ENCODE data around the gene SIRPB2.

SIRPB2 gene

DNA sequence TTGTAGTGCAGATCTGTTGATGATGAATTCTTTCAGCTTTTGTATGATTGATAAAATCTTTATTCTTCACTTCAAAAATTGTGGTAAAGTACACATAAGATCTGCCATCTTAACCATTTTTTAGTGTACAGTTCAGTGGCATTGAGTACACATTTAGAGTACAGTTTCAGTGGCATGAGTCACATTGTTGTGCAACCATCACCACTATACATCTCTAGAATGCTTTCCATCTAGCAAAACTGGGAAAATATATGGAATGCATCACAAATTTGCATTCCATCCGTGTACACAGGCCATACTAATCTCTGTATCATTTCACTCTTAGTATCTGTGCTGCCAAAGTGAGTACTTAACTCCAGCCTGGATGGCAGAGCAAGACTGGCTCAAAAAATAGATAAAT, 37.6 kb upstream of the SIRPB2 start:
- no peak overlapping the region for H3K27ac ChIP-seq (replicated peaks)
- DNase-seq (ENCODE audit: low read depth in 1 of 2, low spot score in 1 of 2): peak; percentile 31 to 45
- no peak overlapping the region for H3K4me3 ChIP-seq (replicated peaks; ENCODE audit: insufficient read depth, low read length)

DNA sequence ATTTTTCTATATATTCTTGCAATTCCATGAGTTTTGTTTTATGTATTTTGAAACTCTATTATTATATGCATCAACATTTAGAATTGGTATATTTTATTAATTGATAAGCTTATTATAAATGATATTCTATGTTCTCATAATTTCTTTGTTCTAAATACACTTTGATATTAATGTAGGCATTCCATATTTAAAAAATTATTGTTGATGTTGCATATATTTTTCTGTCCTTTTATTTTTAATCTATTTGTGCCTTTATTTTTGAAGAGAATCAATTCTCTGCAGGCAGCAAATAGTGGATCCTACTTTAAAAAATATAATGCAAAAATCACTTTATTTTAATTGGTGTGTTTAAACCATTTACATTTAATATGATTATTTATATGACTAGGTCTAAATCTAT, 36.7 kb upstream of the SIRPB2 start:
- no peaks in the 10 kb centered on the region for H3K27me3 ChIP-seq (ENCODE audit: insufficient read depth, poor library complexity, severe bottlenecking)
- H3K27ac ChIP-seq (replicated peaks): no peak overlapping the region
- no peak for DNase-seq (ENCODE audit: low read depth in 1 of 2, low spot score in 1 of 2)
- no peak overlapping the region for H3K4me3 ChIP-seq (replicated peaks; ENCODE audit: insufficient read depth, low read length)
- TF ChIP-seq GABPA (IDR thresholded peaks at IDR 0.05; ENCODE audit: low read depth): no peak
- TF ChIP-seq, protein P1, sequence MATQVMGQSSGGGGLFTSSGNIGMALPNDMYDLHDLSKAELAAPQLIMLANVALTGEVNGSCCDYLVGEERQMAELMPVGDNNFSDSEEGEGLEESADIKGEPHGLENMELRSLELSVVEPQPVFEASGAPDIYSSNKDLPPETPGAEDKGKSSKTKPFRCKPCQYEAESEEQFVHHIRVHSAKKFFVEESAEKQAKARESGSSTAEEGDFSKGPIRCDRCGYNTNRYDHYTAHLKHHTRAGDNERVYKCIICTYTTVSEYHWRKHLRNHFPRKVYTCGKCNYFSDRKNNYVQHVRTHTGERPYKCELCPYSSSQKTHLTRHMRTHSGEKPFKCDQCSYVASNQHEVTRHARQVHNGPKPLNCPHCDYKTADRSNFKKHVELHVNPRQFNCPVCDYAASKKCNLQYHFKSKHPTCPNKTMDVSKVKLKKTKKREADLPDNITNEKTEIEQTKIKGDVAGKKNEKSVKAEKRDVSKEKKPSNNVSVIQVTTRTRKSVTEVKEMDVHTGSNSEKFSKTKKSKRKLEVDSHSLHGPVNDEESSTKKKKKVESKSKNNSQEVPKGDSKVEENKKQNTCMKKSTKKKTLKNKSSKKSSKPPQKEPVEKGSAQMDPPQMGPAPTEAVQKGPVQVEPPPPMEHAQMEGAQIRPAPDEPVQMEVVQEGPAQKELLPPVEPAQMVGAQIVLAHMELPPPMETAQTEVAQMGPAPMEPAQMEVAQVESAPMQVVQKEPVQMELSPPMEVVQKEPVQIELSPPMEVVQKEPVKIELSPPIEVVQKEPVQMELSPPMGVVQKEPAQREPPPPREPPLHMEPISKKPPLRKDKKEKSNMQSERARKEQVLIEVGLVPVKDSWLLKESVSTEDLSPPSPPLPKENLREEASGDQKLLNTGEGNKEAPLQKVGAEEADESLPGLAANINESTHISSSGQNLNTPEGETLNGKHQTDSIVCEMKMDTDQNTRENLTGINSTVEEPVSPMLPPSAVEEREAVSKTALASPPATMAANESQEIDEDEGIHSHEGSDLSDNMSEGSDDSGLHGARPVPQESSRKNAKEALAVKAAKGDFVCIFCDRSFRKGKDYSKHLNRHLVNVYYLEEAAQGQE (IDR thresholded peaks at IDR 0.05; ENCODE audit: insufficient replicate concordance, low read depth): no peak
- TF ChIP-seq POLR2AphosphoS5 (IDR thresholded peaks at IDR 0.05; ENCODE audit: low read depth): no peak
- TF ChIP-seq SPI1 (IDR thresholded peaks at IDR 0.05; ENCODE audit: borderline replicate concordance, low read depth): no peak
- TF ChIP-seq, protein P2, sequence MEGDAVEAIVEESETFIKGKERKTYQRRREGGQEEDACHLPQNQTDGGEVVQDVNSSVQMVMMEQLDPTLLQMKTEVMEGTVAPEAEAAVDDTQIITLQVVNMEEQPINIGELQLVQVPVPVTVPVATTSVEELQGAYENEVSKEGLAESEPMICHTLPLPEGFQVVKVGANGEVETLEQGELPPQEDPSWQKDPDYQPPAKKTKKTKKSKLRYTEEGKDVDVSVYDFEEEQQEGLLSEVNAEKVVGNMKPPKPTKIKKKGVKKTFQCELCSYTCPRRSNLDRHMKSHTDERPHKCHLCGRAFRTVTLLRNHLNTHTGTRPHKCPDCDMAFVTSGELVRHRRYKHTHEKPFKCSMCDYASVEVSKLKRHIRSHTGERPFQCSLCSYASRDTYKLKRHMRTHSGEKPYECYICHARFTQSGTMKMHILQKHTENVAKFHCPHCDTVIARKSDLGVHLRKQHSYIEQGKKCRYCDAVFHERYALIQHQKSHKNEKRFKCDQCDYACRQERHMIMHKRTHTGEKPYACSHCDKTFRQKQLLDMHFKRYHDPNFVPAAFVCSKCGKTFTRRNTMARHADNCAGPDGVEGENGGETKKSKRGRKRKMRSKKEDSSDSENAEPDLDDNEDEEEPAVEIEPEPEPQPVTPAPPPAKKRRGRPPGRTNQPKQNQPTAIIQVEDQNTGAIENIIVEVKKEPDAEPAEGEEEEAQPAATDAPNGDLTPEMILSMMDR (IDR thresholded peaks at IDR 0.05; ENCODE audit: insufficient read depth, low read length): no peak

More for the DNA sequence above, 37.6 kb upstream of the SIRPB2 start:
- no peak for TF ChIP-seq SPI1 (IDR thresholded peaks at IDR 0.05; ENCODE audit: borderline replicate concordance, low read depth)
- TF ChIP-seq, protein P1 (IDR thresholded peaks at IDR 0.05; ENCODE audit: insufficient replicate concordance, low read depth): no peak
- TF ChIP-seq, protein P2 (IDR thresholded peaks at IDR 0.05; ENCODE audit: insufficient read depth, low read length): no peak
- TF ChIP-seq GABPA (IDR thresholded peaks at IDR 0.05; ENCODE audit: low read depth): no peak
- no peak for TF ChIP-seq POLR2AphosphoS5 (IDR thresholded peaks at IDR 0.05; ENCODE audit: low read depth)
- no peaks in the 10 kb centered on the region for H3K27me3 ChIP-seq (ENCODE audit: insufficient read depth, poor library complexity, severe bottlenecking)

DNA sequence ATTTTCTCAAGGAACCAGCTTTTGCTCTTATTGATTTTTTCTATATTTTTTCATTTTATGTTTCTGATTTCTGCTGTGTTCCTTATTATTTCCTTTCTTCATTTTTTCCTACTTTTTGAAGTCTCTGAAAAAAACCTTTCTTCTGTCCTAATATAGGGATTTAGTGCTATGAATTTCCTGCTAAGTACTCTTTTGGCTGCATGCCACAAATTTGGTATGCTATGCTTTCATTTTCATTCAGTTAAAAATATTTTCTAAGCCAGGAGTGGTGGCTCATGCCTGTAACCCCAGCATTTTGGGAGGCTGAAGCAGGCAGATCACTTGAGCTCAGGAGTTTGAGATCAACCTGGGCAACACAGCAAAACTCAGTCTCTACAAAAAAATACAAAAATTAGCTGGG, 35.7 kb upstream of the SIRPB2 start:
- no peak for DNase-seq (ENCODE audit: low read depth in 1 of 2, low spot score in 1 of 2)
- TF ChIP-seq SPI1 (IDR thresholded peaks at IDR 0.05; ENCODE audit: borderline replicate concordance, low read depth): no peak
- no peaks in the 10 kb centered on the region for H3K27me3 ChIP-seq (ENCODE audit: insufficient read depth, poor library complexity, severe bottlenecking)
- H3K4me3 ChIP-seq (replicated peaks; ENCODE audit: insufficient read depth, low read length): no peak overlapping the region
- no peak overlapping the region for H3K27ac ChIP-seq (replicated peaks)

DNA sequence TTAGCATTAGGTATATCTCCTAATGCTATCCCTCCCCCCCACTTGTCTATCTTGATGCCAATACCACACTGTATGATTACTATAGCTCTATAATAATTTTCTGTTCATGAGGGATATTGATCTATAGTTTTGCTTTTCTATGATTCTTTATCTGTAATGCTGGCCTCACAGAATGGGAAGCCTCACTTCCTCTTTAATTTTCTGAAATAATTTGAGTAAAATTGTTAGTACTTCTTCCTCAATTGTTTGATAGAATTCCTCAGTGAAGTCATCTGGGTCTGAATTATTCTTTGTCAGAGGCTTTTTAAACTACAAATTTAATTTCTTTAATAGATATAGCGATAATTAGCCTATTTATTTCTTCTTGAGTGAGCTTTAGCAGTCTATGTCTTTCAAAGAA, 35.1 kb upstream of the SIRPB2 start:
- Histone ChIP-seq H3K27me3 (ENCODE audit: insufficient read depth, poor library complexity, severe bottlenecking) (no peaks in the 10 kb centered on the region), H3K4me3 (replicated peaks; ENCODE audit: insufficient read depth, low read length) (no peak overlapping the region), H3K27ac (replicated peaks) (no peak overlapping the region)
- DNase-seq (ENCODE audit: low read depth in 1 of 2, low spot score in 1 of 2): no peak
- peak; percentile 90 for TF ChIP-seq SPI1 (IDR thresholded peaks at IDR 0.05; ENCODE audit: borderline replicate concordance, low read depth)
- TF ChIP-seq, protein P2 (IDR thresholded peaks at IDR 0.05; ENCODE audit: insufficient read depth, low read length): no peak
